Measurements from ENCODE around the gene ZW10. TPM values are rescaled to one million over a fixed set of nuclear protein-coding genes. Genes with fewer than 3 reads are reported as not detected.
A peak's percentile ranks its signal among the peaks of the same experiment; 100 is the strongest.
"Not testable (repeated sequence)": the region's sequence is repeated elsewhere in the genome, so short reads cannot be mapped to it uniquely, and the experiment has no call there.

ZW10 gene
- total RNA-seq, 1 donor from 2014 or later, result 35.7 TPM

DNA sequence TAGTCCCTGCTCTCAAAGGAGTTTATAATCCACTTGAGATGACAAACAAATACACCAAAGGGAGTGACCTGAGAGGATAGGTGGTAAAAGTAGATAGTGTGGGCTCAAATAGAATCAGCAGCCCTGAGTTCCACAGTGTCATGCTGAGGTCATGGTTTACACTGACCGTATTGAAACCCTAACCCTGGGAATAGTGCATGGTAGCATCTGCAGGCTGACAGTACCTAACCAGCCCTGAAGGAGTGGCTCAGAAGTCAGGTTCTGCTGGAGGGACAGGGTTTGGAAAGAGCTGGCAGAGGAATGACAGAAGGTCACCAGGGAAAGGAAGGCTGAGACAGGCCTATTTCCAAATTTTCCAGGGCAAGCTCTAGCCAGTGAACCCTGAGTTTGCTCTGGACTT lies 58.2 kb downstream of the ZW10 start:
- no peak for DNase-seq (ENCODE audit: low spot score)
- no peaks in the 10 kb centered on the region for H3K79me2 ChIP-seq (ENCODE audit: low read depth)
- H3K27ac Mint-ChIP-seq, result no peak overlapping the region
- H3K27me3 Mint-ChIP-seq (ENCODE audit: insufficient read depth, low read depth), result no peaks in the 10 kb centered on the region
- H3K27ac ChIP-seq, result no peak overlapping the region
- no peaks in the 10 kb centered on the region for H4K20me1 ChIP-seq (ENCODE audit: low read depth)
- no peak overlapping the region for H3K9ac ChIP-seq
- H3K4me1 Mint-ChIP-seq, result no peaks in the 10 kb centered on the region
- no peak overlapping the region for H3K4me2 ChIP-seq
- peaks cover 26% of the 10 kb centered on the region for H3K36me3 Mint-ChIP-seq
- no peaks in the 10 kb centered on the region for H3K9me3 ChIP-seq (ENCODE audit: low read depth)
- H2AFZ ChIP-seq (replicated peaks), result no peak overlapping the region
- H3K4me3 ChIP-seq, result no peak overlapping the region
- H3K9me3 Mint-ChIP-seq, result peaks cover 10% of the 10 kb centered on the region
- H3K36me3 ChIP-seq, result no peaks in the 10 kb centered on the region
- H3K27me3 ChIP-seq, result no peaks in the 10 kb centered on the region
- no peak overlapping the region for H3K4me3 Mint-ChIP-seq
- H3F3A ChIP-seq (ENCODE audit: low read depth), result no peaks in the 10 kb centered on the region
- H3K4me1 ChIP-seq, result no peaks in the 10 kb centered on the region
- TF ChIP-seq EZH2phosphoT487 (IDR thresholded peaks at IDR 0.05) (no peak), EZH2 (IDR thresholded peaks at IDR 0.05) (no peak)
- TF ChIP-seq, protein P1, sequence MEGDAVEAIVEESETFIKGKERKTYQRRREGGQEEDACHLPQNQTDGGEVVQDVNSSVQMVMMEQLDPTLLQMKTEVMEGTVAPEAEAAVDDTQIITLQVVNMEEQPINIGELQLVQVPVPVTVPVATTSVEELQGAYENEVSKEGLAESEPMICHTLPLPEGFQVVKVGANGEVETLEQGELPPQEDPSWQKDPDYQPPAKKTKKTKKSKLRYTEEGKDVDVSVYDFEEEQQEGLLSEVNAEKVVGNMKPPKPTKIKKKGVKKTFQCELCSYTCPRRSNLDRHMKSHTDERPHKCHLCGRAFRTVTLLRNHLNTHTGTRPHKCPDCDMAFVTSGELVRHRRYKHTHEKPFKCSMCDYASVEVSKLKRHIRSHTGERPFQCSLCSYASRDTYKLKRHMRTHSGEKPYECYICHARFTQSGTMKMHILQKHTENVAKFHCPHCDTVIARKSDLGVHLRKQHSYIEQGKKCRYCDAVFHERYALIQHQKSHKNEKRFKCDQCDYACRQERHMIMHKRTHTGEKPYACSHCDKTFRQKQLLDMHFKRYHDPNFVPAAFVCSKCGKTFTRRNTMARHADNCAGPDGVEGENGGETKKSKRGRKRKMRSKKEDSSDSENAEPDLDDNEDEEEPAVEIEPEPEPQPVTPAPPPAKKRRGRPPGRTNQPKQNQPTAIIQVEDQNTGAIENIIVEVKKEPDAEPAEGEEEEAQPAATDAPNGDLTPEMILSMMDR (IDR thresholded peaks at IDR 0.05), result no peak

DNA sequence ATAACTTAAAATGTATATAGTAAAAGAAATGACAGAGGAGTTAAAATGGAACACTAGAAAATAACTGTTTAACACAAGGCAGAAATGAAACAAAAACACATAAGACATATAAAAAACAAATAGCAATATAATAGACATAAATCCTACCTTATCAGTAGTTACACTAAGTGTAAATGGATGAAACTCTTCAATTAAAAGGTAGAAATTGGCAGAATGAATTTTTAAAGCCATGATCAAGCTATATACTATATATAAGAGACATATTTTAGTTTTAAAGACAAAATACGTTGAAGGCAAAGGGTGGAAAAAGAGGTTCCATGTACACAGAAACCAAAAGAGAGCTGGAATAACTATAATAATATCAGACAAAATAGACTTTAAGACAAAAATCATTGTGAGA lies 62.5 kb downstream of the ZW10 start:
- Histone ChIP-seq H3K9ac (no peak overlapping the region), H3F3A (ENCODE audit: low read depth) (no peaks in the 10 kb centered on the region), H3K79me2 (ENCODE audit: low read depth) (no peaks in the 10 kb centered on the region), H3K4me1 (peaks cover 5% of the 10 kb centered on the region), H2AFZ (replicated peaks) (no peak overlapping the region), H4K20me1 (ENCODE audit: low read depth) (no peaks in the 10 kb centered on the region), H3K27me3 (no peaks in the 10 kb centered on the region), H3K4me3 (no peak overlapping the region), H3K4me2 (no peak overlapping the region), H3K27ac (no peak overlapping the region), H3K36me3 (no peaks in the 10 kb centered on the region), H3K9me3 (ENCODE audit: low read depth) (no peaks in the 10 kb centered on the region)
- Mint-ChIP-seq H3K4me3 (no peak overlapping the region), H3K36me3 (peaks cover 12% of the 10 kb centered on the region), H3K9me3 (peaks cover 24% of the 10 kb centered on the region), H3K27me3 (ENCODE audit: insufficient read depth, low read depth) (peaks cover 3% of the 10 kb centered on the region), H3K27ac (no peak overlapping the region), H3K4me1 (peaks cover 14% of the 10 kb centered on the region)
- TF ChIP-seq EZH2 (IDR thresholded peaks at IDR 0.05) (no peak), EZH2phosphoT487 (IDR thresholded peaks at IDR 0.05) (no peak)
- TF ChIP-seq, protein P1 (IDR thresholded peaks at IDR 0.05), result no peak
- no peak for DNase-seq (ENCODE audit: low spot score)

DNA sequence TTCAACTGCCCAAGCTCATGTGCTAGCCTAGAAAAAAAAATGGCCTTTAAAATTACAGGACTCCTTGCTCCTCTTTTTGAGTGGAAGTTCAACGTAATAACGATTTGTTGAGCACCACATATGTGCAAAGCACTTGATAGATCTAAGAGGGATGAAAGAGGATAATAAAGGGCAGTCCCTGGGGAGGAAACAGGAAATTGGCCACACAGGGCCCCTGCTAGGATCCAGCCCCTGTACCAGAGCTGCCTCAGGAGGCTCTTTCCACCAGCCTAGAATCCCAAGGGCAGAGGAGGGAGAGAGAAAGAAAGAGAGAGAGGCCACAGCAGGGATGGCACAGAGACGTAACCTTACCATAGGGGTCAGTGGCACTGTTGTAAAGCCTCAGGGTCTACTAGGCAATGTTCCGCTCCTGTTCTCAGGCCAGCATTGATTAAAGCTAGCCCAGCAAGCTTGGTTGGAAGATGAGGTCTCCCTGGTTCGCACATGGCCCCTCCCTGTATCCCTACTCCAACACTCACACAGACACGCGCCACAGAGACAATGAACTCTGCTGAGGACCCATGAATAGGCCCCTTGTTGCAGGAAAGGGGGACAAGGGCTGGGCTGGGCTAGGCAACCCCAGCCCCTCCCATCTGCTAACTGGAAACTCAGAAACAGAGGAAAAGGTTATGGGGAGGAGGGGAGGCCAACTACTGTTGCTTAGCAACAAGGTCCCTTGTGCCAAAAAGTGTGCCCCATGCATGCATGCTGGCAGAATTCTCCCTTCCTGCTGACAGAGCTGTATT lies 67.4 kb downstream of the ZW10 start, which contains the start of gene TMPRSS5:
Gene TMPRSS5 (minus strand): TSS at position 438 of the 785 bp plus-strand sequence. CDS start 84 bp downstream, at position 354.
- H3K4me1 Mint-ChIP-seq, result peaks cover 28% of the 10 kb centered on the region
- no peaks in the 10 kb centered on the region for H3K79me2 ChIP-seq (ENCODE audit: low read depth)
- H3K4me1 ChIP-seq, result peaks cover 5% of the 10 kb centered on the region
- H3K9ac ChIP-seq, result no peak within 1 kb of the TSS
- TF ChIP-seq EZH2phosphoT487 (IDR thresholded peaks at IDR 0.05) (no peak), EZH2 (IDR thresholded peaks at IDR 0.05) (no peak)
- TF ChIP-seq, protein P1 (IDR thresholded peaks at IDR 0.05), result no peak
- peaks cover 12% of the 10 kb centered on the region for H3K36me3 Mint-ChIP-seq
- H3K27me3 ChIP-seq, result no peaks in the 10 kb centered on the region
- no peak within 1 kb of the TSS for H3K4me3 ChIP-seq
- no peaks in the 10 kb centered on the region for H4K20me1 ChIP-seq (ENCODE audit: low read depth)
- DNase-seq (ENCODE audit: low spot score), result peak; percentile 20
- H3K4me3 Mint-ChIP-seq, result peak within 1 kb of the TSS; percentile 56
- peak within 1 kb of the TSS; percentile 95 for H3K27ac Mint-ChIP-seq
- no peaks in the 10 kb centered on the region for H3F3A ChIP-seq (ENCODE audit: low read depth)
- H3K27ac ChIP-seq, result no peak within 1 kb of the TSS
- no peaks in the 10 kb centered on the region for H3K36me3 ChIP-seq
- H3K4me2 ChIP-seq, result no peak within 1 kb of the TSS
- H3K9me3 ChIP-seq (ENCODE audit: low read depth), result no peaks in the 10 kb centered on the region
- peaks cover 3% of the 10 kb centered on the region for H3K27me3 Mint-ChIP-seq (ENCODE audit: insufficient read depth, low read depth)
- H2AFZ ChIP-seq (replicated peaks), result no peak within 1 kb of the TSS
- H3K9me3 Mint-ChIP-seq, result peaks cover 29% of the 10 kb centered on the region

DNA sequence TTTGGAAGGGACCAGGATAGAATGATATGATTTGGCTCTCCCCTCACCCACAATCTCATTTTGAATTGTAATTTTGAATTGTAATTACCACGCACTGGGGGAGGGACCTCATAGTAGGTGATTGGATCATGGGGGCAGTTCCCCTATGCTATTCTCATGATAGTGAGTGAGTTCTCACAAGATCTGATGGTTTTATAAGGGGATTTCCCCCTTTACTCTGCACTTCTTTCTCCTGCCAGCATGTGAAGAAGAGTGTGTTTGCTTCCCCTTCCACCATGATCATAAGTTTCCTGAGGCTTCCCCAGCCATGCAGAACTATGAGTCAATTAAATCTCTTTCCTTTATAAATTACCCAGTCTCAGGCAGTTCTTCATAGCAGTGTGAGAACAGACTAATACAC lies 69.9 kb downstream of the ZW10 start:
- not testable (repeated sequence) for H3K79me2 ChIP-seq (ENCODE audit: low read depth); H3K4me2 ChIP-seq; DNase-seq (ENCODE audit: low spot score); H3K27ac ChIP-seq; H3K27me3 Mint-ChIP-seq (ENCODE audit: insufficient read depth, low read depth); H3K4me3 ChIP-seq; H3K4me1 ChIP-seq; H3K9me3 ChIP-seq (ENCODE audit: low read depth); H3K4me3 Mint-ChIP-seq; H3K27me3 ChIP-seq; H3K27ac Mint-ChIP-seq; H3K36me3 Mint-ChIP-seq; H3K36me3 ChIP-seq; H2AFZ ChIP-seq (replicated peaks); H3K9ac ChIP-seq; H3F3A ChIP-seq (ENCODE audit: low read depth); H4K20me1 ChIP-seq (ENCODE audit: low read depth)
- peaks cover 28% of the 10 kb centered on the region for H3K4me1 Mint-ChIP-seq
- peaks cover 15% of the 10 kb centered on the region for H3K9me3 Mint-ChIP-seq
